Activated CD4-positive, alpha-beta T cell treated with anti-CD3 and anti-CD28 coated beads for 24 hours (primary cell): ENCODE results near the gene HMGCR.

Experiments used
- DNase-seq, 2 donors: peaks; one replicate each; pipeline ENCODE4 v3.0.0-alpha.2; 2020; ENCODE audit warnings: low read depth in 2 of 2

Gene HMGCR

DNA sequence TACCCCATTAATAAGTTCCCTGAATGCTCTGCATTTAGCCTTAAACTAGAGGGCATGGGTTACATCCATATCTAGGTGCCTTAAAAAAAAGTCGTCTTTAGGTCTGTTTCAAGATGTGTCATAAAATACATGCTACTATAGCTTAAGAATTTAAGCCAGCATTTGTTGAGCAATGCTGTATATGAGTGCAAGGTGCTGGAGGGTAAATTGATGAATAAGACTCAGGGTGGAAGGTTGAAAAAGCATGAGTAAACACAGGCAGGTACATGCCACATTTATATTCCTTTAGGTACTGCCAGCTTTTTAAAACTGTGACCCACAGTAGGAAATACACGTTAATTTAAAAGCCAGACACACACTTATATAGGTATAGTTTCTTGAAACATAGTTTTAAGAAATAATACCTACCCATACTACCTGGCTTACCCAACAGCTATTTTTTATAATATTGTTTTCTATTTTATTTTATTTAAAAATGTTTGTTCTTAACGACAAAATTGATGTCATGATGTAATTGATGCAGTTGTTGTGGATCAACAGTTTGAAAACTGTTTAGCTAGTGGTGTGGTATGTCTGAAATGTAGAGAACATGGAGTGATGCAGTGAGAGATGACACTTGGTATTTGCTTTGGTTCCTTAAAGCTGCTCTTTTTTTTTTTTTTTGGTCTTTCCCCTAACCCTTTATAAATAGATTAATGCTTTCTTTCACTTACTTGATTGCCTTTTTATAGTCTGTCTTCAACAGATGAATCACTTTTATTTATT lies 3.9 kb downstream of the HMGCR start:
- DNase-seq = no peak

DNA sequence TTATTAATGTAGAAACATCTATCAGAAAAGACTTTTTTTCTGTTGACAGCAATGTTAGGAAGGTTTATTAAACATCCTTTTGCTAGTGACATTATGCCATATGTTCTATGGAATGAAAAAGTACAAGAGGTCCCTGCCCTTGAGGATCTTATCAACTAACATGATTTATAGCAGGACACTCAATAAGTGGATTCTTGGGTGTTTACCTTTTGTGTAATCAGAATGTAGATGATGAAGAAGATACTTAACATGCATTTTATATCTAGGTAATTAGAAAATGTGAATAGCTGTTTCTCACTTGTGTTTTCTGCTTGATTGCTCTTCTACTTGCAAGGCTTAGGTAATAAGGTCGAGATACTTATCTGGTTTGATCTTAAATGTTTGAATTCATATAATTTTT lies 4.9 kb downstream of the HMGCR start:
- DNase-seq = no peak

DNA sequence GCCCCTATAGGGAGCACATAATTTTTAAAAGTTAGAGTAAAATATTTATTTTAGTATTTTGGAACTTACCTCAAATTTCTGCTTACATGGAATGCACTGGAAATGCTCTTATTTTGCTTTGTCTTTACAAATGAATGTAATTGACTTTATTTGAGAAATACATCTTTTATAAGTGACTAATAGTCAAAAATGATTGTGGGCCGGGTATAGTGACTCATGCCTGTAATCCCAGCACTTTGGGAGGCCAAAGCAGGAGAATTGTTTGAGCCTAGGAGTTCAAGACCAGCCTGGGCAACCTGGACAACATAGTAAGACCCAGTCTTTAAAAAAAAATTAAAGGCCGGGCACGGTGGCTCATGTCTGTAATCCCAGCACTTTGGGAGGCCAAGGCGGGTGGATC lies 5.8 kb downstream of the HMGCR start:
- DNase-seq = no peak

DNA sequence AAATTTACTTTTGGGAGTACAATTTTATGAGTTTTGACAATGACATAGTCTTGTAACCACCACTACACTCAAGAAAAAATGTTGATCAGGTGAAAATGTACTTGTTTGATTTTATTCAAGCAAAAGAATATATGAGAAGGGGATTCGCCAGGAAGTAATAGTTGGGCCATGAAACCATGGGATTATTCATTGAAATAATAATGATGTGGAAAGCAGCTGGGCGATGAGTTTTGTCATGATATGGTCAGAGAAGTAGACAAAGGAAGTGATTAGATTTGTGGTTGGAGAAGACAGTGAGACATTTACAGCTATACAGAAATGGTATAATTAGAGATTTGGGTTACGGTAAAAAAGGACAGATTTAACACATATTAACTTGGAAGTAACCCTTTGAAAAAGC lies 11.2 kb downstream of the HMGCR start:
- no peak for DNase-seq

DNA sequence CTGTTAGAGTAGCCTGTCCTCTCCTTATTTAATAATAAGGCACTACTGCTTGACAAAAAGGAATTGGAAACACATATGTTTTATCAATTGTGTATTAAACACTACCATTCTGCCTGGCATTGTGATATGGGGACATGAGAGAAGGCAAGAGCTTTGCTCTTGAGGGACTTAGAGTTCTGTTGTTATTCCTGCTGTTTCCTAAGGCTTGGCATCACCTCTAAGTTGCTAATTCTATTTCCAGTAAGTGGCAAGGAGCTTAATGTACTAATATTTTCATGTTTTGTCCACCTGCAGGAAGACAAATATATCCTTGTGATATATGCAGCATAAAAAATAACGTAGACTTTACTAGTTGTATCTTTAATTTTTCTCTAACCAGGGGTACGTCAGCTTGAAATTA lies 12.6 kb downstream of the HMGCR start:
- DNase-seq = no peak

DNA sequence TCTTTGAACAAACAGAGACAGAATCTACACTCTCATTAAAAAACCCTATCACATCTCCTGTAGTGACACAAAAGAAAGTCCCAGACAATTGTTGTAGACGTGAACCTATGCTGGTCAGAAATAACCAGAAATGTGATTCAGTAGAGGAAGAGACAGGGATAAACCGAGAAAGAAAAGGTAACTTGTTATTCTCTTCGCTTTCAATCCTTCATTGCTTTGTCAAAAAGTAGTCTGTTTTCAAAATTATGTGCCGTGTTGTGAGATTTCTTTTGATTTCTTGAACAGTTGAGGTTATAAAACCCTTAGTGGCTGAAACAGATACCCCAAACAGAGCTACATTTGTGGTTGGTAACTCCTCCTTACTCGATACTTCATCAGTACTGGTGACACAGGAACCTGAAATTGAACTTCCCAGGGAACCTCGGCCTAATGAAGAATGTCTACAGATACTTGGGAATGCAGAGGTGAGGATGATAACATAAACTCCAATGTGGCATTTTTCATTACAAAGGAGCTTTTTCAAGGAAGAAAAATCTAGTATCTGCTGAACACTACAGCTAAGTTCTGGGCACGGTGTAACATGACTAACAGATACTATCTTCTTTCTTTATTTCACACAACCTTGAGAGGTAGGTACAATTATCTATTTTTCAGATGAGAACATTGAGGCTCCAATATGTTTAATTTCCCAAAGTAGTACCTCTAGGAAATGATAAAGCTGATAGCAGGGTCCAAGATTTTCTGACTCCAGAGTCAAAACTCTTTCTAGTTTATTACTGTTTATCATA lies 14.3 kb downstream of the HMGCR start:
- DNase-seq = no peak

DNA sequence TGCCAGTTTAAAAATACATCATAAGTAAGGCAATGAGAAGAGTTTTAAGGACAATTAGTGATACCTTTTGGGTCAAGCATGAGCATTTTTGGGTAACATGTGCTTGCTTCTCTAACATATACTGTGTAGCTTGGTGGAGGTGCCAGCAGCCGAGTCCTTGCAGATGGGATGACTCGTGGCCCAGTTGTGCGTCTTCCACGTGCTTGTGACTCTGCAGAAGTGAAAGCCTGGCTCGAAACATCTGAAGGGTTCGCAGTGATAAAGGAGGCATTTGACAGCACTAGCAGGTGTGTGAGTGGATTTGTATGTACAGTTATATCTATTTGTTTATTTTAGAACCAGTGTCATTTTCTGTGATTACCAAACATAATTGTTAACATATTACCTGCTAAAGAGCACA lies 18.2 kb downstream of the HMGCR start:
- DNase-seq = no peak

DNA sequence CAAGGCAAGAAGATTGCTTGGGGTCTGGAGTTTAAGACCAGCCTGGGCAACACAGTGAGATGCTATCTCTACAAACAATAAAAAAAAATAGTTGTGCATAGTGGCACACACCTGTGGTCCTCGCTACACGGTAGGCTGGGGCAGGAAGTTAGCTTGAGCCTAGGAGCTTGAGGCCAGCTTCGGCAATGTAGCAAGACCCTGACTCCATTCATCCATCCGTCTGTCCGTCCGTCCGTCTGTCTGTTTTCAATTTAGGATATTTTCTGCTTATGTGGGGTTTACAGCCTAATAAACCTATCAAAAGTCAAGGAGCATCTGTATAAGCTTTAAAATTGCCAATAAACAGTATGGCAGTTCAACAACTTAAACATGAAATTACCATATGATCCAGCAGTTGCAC lies 19.7 kb downstream of the HMGCR start:
- DNase-seq = no peak

DNA sequence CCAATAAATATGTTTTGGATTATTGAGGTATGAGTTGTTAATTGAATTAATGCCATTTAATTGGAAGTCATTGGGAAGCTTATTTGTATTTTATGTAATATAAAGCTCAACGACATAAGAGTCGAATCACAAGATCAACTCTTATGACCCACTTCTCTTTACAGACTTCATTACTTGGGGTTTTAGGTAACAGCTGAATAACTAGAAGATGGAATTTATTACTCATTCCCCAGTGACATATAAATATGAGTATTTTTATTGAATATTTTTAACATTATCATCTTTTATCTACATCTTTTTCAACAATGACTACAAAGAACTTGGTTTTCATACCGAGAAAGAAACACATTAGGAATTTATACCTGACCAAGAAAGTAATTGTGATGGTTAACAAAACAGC lies 21.1 kb downstream of the HMGCR start:
- no peak for DNase-seq

DNA sequence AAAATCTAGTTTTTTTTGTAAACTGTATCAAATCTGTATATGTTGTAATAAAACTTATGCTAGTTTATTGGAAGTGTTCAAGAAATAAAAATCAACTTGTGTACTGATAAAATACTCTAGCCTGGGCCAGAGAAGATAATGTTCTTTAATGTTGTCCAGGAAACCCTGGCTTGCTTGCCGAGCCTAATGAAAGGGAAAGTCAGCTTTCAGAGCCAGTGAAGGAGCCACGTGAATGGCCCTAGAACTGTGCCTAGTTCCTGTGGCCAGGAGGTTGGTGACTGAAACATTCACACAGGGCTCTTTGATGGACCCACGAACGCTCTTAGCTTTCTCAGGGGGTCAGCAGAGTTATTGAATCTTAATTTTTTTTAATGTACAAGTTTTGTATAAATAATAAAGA lies 24.3 kb downstream of the HMGCR start:
- DNase-seq = no peak

DNA sequence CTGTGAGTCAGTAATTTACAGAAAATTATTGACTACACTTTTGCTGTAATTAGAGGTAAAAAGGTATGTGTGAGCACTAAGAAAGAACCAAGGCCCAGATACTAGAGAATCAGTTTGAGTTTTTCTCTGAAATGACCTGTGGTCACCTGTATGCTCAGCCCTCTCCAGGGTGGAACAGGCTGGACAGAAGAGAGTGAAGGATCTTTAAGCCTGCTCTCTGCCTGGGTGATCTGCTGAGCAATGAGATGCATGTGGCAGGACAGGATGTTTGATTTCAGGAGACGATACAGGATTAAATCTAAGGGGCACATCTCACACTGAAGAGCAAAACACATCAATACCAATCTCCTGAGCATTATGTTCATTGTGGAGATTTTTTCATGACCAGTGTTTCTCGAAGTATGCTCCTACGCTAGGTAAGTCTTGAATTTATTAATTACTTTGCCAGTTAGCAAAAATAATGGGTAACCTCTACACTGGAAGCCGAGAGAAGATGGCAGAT lies 25.5 kb downstream of the HMGCR start:
- no peak for DNase-seq

DNA sequence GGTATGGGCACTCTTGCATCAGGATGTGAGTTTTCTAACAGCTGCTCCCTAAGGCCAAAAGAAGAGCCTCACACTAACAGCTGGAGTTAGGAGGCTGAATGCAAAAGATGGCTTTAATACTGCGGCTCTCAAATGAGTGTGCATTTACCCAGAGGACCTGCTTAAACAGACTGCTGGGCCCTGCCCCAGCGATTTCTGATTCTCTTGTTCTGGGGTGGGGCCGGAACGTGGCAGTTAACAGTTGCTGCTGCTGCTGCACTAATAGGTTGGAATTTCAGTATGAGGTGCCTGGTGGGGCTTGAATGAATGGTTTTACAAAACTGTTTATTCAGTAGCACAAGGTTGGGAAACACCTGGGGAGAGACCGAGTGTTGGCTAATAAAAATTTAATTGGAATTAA lies 26.1 kb downstream of the HMGCR start:
- no peak for DNase-seq

DNA sequence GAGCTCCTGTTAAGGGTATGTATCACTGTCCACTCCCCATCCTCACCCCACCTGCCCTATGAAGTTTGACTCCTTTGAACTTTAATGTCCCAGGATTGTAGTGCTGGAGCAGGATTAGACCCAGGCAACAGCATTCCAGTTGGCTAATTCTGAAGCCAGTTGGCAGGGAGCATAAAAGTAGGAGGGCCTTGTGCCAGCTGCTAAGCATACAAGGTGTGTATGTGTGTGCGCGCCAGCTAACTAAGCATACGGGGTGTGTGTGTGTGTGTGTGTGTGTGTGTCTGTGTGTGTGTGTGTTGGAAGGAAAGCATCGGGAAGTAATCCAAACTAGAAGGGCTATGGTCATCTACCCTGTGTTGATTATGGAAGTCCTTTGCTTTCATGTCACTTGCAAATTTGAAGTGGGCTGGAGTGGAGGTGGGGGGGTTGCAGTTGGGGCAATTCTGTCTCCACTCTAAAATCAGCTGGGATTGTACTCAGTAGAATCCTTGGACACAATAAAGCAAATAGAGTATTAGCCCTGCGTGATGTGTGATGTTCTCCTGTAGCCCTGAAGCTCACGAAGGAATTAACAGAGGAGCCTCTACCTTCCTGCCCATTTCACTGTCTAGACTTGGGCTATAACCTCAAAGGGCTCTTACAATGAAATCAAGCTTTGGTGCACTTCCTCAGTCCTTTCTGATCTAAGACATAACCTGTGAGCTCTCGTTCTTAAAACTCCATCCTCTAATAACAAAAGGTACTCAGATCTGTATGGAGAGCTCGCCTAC lies 26.9 kb downstream of the HMGCR start:
- no peak for DNase-seq

DNA sequence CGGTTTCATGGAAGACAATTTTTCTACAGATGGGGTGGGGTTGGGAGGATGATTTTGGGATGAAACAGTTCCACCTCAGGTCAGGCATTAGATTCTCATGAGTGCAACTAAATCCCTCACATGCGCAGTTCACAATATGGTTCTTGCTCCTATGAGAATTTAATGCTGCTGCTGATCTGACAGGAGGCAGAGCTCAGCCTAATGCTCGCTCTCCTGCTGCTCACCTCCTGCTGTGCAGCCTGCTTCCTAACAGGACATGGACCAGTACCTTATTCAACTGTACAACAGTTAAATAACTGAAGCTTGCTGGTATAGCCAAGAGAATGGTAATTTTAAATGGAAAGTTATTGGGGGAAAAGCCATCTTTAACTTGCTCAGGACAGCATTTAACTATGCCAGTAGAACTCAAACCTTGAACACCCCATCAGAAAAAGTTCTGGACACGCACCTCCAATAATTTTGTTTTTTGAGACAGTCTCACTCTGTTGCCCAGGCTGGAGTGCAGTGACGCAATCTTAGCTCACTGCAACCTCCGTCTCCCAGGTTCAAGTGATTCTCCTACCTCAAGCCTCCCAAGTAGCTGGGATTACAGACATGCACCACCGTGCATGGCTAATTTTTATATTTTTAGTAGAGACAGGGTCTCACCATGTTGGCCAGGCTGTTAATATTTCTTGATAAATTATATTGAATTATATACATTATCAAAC lies 27.7 kb downstream of the HMGCR start:
- no peak for DNase-seq

DNA sequence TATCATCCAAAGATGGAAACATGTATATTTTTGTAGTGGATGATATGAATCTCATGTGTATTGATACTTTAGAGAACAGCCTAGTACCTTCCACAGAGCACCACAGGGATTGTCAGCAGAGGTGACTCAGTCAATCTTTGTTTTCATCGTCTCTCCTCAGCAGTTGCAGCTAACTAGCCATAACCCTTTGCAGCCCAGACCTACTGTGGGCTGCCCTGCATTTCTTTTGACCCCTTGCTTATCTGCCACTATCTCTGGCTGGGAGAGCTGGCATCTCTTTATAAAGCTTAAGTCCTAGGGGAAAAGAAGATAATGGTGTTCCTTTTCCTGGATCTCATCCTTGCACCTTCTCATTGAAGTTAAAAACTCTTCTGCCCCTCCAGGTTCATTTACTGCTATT lies 28.7 kb downstream of the HMGCR start:
- DNase-seq = no peak

DNA sequence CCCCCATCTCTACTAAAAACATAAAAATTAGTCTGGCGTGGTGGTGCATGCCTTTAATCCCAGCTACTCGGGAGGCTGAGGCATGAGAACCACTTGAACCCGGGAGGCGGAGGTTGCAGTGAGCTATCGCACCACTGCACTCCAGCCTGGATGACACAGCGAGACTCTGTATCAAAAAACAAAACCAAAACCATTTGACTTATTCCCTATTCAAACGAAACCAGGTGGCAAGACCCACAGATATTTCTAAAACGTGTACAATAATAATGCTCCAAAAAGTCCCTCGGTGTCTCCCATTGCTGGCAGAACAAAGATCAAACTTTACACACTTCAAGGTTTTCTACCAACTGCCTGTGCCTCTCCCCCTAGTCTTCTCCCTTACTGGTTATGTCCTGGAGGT lies 29.8 kb downstream of the HMGCR start:
- DNase-seq = no peak

DNA sequence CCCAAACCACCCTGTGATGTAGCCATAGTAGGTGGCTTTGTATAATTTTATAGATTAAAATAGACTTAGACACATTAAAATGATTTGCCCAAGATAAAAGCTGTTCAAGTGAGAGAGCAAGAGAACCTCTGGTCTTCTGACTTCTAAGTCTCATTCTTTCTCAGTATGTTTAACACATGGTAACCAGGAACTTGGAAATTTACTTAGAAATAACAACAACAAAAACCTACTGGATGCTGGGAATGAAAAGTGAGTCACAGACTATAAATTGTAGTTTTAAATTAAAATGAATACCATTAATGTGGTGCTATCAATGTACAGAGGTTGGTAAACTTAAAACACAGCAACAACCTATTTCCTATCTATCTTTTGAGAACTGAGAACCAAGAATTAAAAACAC lies 30.4 kb downstream of the HMGCR start:
- no peak for DNase-seq

DNA sequence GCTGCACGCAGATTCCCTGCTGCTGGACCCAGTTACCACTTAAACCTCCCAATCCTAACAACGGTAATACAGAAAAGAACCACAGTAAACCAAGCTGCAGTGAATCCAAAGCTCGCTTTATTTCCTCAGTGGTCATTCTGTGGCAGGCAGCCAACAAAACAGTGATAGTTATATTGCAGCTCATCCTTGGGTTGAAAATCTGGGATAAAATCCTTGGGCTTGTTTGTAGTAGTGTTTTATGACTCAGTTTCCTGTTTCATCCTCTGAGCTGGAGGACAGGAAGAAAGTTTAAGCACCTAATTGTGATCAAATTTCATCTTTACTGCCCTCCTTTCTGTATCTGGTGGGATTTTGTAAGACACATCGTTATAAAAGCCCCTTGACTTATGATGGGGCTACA lies 31.4 kb downstream of the HMGCR start:
- DNase-seq = no peak

DNA sequence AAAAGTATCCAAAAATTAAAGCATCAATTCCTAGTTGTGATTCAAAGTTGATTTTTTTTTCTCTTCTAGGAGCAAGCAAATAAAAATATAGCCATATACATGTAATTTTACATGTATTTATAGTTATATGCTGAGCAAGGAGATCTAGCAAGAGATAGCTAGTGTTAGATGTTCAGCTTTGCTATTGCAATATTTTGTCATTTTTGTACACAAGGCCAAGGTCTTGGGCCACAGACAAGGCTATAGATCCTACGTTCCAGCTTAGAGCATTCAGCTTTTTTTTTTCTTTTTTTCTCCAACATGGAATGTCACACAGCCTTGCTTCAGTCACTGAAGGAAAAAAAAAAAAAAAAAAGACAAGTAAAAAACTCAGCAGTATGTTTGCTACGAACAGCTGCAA lies 36.8 kb downstream of the HMGCR start:
- no peak for DNase-seq

DNA sequence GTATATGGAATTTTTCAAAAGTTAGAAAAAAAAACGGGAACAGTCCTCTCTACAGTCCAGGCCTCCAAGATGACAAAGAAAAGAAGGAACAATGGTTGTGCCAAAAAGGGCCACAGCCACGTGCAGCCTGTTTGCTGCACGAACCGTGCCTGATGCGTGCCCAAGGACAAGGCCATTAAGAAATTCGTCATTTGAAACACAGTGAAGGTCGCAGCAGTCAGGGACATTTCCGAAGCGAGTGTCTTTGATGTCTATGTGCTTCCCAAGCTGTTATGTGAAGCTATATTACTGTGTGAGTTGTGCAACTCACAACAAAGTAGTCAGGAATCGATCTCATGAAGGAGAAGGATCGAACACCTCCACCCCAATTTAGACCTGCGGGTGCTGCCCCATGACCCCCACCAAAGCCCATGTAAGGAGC lies 37.4 kb downstream of the HMGCR start:
- no peak for DNase-seq

DNA sequence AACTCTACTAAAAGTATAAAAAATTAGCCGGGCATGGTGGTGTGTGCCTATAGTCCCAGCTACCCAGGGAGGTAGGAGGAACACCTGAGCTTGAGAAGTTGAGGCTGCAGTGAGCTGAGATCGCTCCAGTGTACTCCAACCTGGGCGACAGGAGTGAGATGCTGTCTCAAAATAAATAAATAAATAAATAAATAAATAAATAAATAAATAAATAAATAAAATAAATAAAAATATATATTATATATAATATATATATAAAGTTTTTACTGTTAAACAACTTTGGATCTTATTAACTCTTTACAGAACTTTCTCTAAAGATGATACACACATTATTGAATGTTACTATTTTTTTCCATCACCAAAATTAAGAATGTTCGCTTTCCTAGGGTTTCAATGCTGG lies 38.4 kb downstream of the HMGCR start:
- DNase-seq = no peak

DNA sequence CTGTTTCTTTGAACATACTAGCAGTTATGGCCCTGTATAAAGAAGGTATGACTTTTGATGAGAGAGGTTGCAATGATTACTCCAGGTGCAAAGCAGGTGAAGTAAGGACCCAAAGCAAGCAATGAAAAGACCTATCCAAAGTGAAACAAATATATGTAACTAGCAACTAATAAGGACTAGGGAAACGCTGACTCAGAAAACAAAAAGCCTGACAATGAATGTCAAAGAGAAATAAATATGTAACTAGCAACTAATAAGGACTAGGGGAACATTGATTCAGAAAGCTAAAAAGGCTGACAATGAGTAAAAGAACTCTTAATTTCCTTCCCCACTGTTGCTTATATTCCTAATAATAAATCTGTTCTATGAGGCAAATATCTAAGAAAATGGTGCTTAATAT lies 43.1 kb downstream of the HMGCR start:
- DNase-seq = no peak
